MG63 (cell line): ENCODE data around the gene NDRG3. TPM values are rescaled to one million over a fixed set of nuclear protein-coding genes. Genes with fewer than 3 reads are reported as not detected.
"Not testable (repeated sequence)": the region's sequence is repeated elsewhere in the genome, so short reads cannot be mapped to it uniquely, and the experiment has no call there.

Source experiments
- DNase-seq: peaks from one replicate; pipeline ENCODE4 v3.0.0-alpha.2; 2020
- H3K27me3 ChIP-seq: fragments of 250-450 bp; sonication (Bioruptor Pico); 2 replicates; pipeline ENCODE4 v1.5.1; 2020; ENCODE audit warnings: mild to moderate bottlenecking, moderate library complexity
- H3K36me3 ChIP-seq: fragments of 250-450 bp; sonication (Bioruptor Pico); 2 replicates; pipeline ENCODE4 v1.5.1; 2020; ENCODE audit warnings: mild to moderate bottlenecking, moderate library complexity
- H3K4me3 ChIP-seq: fragments of 250-450 bp; sonication (Bioruptor Pico); 2 replicates; pipeline ENCODE4 v1.5.1; 2020; ENCODE audit warnings: mild to moderate bottlenecking, moderate library complexity
- H3K9me3 ChIP-seq: fragments of 250-450 bp; sonication (Bioruptor Pico); 2 replicates; pipeline ENCODE4 v1.5.1; 2020; ENCODE audit warnings: mild to moderate bottlenecking, moderate library complexity
- total RNA-seq: library from RNA; depleted of rRNA; stranded (reverse); fragments of >200 nt; shearing (Covaris generic); gene quantifications from 2 replicates; pipeline ENCODE4 v1.2.3, GENCODE V29; 2014; ENCODE audit warnings: low replicate concordance

Gene NDRG3
- total RNA-seq, 1 experiment from 2014 or later: 59.5 TPM

DNA sequence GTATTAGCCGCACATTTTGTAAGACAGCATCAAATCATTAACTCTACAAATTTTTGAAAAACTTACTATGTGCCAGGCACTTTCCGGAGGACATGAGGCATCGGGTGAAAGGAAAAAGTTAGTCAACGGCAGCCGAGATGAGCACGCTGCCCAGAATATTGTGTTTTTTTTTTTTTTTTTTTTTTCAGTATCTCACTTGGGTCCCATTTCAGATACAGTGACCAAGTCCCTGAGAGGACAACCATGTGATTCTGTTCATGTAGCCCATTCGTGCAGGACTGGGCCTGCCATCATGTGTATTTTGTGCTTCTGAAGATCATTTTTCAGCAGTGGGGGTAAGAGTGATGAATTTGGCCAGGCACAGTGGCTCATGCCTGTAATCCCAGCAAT is 101.2 kb downstream of the NDRG3 start:
- H3K4me3 ChIP-seq: no peak overlapping the region
- DNase-seq: no peak

GRCh38 chr20:36644032-36644705 is 101.7 kb downstream of the NDRG3 start:
- Histone ChIP-seq H3K4me3 (no peak overlapping the region), H3K36me3 (no peaks in the 10 kb centered on the region), H3K27me3 (no peaks in the 10 kb centered on the region), H3K9me3 (no peaks in the 10 kb centered on the region)
- no peak for DNase-seq

More for the DNA sequence above, 101.2 kb downstream of the NDRG3 start:
- Histone ChIP-seq H3K36me3 (no peaks in the 10 kb centered on the region), H3K9me3 (no peaks in the 10 kb centered on the region), H3K27me3 (no peaks in the 10 kb centered on the region)

- H3K36me3 ChIP-seq: no peaks in the 10 kb centered on the region
- no peak overlapping the region for H3K4me3 ChIP-seq
- no peak for DNase-seq
- H3K9me3 ChIP-seq: no peaks in the 10 kb centered on the region
- H3K27me3 ChIP-seq: no peaks in the 10 kb centered on the region
Observed at GRCh38 chr20:36642136-36642535, 103.8 kb downstream of the NDRG3 start.

- DNase-seq: no peak
- Histone ChIP-seq H3K27me3 (no peaks in the 10 kb centered on the region), H3K36me3 (no peaks in the 10 kb centered on the region), H3K4me3 (no peak overlapping the region), H3K9me3 (no peaks in the 10 kb centered on the region)
Observed at GRCh38 chr20:36641506-36641843, 104.4 kb downstream of the NDRG3 start.

DNA sequence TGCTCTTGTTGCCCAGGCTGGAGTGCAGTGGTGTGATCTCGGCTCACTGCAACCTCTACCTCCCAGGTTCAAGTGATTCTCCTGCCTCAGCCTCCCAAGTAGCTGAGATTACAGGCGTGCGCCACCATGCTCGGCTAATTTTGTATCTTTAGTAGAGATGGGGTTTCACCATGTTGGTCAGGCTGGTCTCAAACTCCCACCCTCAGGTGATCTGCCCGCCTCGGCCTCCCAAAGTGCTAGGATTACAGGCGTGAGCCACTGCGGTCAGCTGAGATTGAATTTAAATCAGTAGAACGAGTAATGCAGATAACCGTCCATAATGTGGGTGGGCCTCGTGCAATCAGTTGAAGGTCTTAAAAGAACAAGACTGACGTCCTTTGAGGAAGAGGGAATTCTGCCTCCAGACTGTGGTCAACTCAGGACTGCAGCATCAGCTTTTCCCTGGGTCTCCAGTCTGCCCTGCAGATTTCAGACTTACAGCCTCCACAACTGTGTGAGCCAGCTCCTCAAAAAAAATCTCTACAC is 107.0 kb downstream of the NDRG3 start:
- H3K36me3 ChIP-seq, H3K9me3 ChIP-seq, H3K27me3 ChIP-seq, H3K4me3 ChIP-seq, DNase-seq: not testable (repeated sequence)

- Histone ChIP-seq H3K36me3 (no peaks in the 10 kb centered on the region), H3K4me3 (no peak overlapping the region), H3K9me3 (no peaks in the 10 kb centered on the region), H3K27me3 (no peaks in the 10 kb centered on the region)
- DNase-seq: no peak
Observed at GRCh38 chr20:36634342-36634741, 111.5 kb downstream of the NDRG3 start.

- no peaks in the 10 kb centered on the region for H3K9me3 ChIP-seq
- H3K36me3 ChIP-seq: no peaks in the 10 kb centered on the region
Observed at GRCh38 chr20:36633285-36633772, 112.6 kb downstream of the NDRG3 start.

DNA sequence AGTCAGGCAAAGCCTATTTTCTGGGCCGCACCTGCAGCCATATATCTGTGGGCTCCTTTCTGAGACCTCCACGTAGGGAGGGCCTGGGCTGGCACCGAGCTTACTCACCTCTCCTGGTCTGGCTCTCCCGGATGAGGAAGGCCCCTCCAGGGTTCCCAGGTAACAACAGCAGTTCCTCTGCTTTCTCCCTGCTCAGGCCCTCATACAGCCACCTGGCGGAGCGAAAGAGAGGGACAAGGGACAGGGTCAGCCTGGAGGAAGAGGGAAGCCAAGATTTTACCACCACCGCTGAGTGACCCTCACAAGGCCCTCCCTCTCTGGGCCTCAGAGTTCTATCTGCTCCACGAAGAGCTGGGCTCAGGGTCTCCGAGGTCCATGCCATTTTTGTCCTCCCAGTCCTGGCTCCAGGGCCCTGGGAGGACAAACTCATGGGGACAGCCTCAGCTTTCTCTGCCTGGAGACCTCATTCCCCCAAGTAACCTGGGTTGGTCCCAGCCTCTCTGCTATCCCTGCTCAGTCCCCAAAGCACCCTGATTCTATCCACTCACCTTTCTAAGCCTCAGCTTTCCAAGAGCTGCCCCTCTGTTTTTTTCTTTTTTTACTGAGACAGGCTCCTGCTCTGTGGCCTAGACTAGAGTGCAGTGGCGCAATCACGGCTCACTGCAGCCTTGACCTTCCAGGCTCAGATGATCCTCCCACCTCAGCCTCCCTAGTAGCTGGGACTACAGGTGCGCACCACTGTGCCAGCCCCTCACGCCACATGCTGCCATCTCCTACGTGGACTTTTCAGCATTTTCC is 113.2 kb downstream of the NDRG3 start:
- DNase-seq: no peak
- H3K4me3 ChIP-seq: no peak overlapping the region
- no peaks in the 10 kb centered on the region for H3K27me3 ChIP-seq
- H3K9me3 ChIP-seq: no peaks in the 10 kb centered on the region
- no peaks in the 10 kb centered on the region for H3K36me3 ChIP-seq

More at GRCh38 chr20:36633285-36633772, 112.6 kb downstream of the NDRG3 start:
- DNase-seq: no peak
- no peaks in the 10 kb centered on the region for H3K27me3 ChIP-seq
- no peak overlapping the region for H3K4me3 ChIP-seq

GRCh38 chr20:36632147-36632486 is 113.8 kb downstream of the NDRG3 start:
- H3K4me3 ChIP-seq: no peak overlapping the region
- no peaks in the 10 kb centered on the region for H3K9me3 ChIP-seq
- no peaks in the 10 kb centered on the region for H3K27me3 ChIP-seq
- DNase-seq: no peak
- H3K36me3 ChIP-seq: no peaks in the 10 kb centered on the region

- no peaks in the 10 kb centered on the region for H3K36me3 ChIP-seq
- H3K9me3 ChIP-seq: no peaks in the 10 kb centered on the region
- no peak for DNase-seq
- no peak overlapping the region for H3K4me3 ChIP-seq
- no peaks in the 10 kb centered on the region for H3K27me3 ChIP-seq
Observed at GRCh38 chr20:36631646-36632045, 114.2 kb downstream of the NDRG3 start.

DNA sequence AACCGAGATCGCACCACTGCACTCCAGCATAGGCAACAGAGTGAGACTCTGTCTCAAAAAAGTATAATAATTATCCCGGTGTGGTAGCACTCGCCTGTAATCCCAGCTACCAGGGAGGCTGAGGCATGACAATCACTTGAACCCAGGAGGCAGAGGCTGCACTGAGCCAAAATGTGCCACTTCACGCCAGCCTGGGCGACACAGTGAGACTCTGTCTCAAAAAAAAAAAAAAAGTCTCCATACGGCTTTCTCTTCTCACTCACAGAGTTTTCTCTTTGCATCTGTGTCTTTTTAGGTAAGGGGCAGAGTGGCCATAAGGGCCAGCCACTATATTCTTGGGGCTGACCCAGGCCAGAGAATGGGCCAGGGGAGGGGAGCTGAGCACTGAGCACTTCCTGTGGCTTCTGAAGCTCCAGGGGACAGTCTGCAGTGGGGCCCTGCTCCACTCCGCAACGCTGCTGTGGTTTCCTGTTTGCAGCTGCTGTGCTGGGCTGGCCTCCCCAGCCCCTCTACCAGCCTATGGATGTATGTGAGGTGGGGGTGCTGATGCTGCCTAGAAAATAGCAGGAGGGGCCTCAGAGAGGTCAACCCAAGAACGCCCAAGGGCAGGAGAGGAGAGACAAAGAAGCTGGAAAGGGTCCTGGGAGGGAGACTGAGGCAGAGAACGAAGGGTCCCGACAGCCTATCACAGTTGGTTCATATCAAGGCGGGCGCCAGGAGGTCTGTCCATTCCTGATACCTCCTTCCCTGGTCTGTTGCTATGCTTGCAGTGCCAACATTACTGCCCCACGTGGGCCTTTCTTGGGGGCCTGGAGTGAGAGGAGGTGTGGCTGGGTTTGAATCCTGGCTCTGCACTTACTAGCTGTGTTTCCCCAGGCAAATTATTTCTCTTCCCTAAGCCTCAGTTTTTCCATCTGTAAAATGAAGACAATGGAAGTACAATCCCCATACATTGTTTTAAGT is 115.9 kb downstream of the NDRG3 start:
- Histone ChIP-seq H3K36me3 (no peaks in the 10 kb centered on the region), H3K27me3 (no peaks in the 10 kb centered on the region), H3K9me3 (no peaks in the 10 kb centered on the region), H3K4me3 (no peak overlapping the region)
- DNase-seq: no peak

DNA sequence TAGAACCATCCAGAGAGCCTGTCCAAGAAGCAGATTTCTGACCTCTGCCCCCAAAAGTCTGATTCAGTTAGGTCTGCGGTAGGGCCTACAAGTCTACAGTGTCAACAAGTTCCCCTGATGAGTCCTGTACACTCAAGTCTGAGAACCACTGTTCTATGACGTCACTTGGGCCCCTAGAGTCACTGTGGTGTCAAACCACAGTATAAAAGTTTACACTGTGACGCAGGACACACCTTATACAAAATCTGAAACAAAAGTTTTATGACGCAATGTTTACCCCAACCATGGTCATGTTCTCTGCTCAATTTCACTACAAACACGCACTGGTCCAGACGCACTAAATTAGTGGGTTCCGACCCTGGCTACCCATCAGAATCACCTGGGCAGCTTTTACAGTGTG is 117.8 kb downstream of the NDRG3 start:
- no peak for DNase-seq
- H3K27me3 ChIP-seq: no peaks in the 10 kb centered on the region
- H3K36me3 ChIP-seq: no peaks in the 10 kb centered on the region
- no peak overlapping the region for H3K4me3 ChIP-seq
- no peaks in the 10 kb centered on the region for H3K9me3 ChIP-seq

GRCh38 chr20:36624944-36625324 is 121.0 kb downstream of the NDRG3 start:
- no peak for DNase-seq
- H3K4me3 ChIP-seq: no peak overlapping the region
- no peaks in the 10 kb centered on the region for H3K27me3 ChIP-seq
- no peaks in the 10 kb centered on the region for H3K9me3 ChIP-seq
- no peaks in the 10 kb centered on the region for H3K36me3 ChIP-seq

GRCh38 chr20:36624068-36624943 is 121.6 kb downstream of the NDRG3 start:
- H3K4me3 ChIP-seq: no peak overlapping the region
- H3K27me3 ChIP-seq: no peaks in the 10 kb centered on the region
- H3K36me3 ChIP-seq: no peaks in the 10 kb centered on the region
- no peaks in the 10 kb centered on the region for H3K9me3 ChIP-seq
- no peak for DNase-seq

DNA sequence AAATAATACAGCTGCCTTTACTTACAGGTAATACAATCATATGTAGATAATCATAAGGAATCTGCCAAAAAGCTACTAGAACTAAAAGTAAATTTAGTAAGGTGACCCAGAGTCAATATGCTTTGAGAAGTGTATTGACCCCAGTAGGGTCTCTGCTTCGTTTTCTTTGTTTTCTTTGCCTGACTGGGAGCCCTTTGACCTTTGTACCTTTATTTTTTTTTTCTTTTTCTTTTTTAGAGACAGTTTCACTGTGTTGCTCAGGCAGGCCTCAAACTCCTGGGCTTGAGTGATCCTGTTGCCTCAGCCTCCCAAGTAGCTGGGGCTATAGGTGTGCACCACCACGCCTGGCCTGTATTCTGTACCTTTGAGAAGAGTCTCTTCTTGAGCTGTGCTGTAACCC is 122.4 kb downstream of the NDRG3 start:
- H3K27me3 ChIP-seq: no peaks in the 10 kb centered on the region
- no peaks in the 10 kb centered on the region for H3K36me3 ChIP-seq
- H3K4me3 ChIP-seq: no peak overlapping the region
- DNase-seq: no peak
- no peaks in the 10 kb centered on the region for H3K9me3 ChIP-seq

DNA sequence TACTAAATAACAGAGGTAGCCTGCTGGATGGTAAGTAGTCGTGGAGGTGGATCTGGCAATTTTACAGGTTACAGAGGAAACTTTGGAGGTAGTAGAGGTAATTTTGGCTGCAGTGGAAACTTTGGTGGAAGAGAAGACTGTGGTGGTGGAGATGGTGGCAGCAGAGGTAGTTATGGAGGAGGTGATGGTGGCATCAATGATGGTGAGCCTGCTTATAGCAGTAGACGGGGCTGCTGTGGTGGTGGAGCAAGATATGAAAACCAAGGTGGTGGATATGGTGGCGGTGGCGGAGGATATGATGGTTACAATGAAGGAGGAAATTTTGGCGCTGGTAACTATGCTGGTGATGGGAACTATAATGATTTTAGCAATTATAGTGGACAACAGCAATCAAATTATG is 125.0 kb downstream of the NDRG3 start:
- Histone ChIP-seq H3K4me3 (no peak overlapping the region), H3K9me3 (no peaks in the 10 kb centered on the region), H3K36me3 (no peaks in the 10 kb centered on the region), H3K27me3 (no peaks in the 10 kb centered on the region)
- no peak for DNase-seq
